ENCODE measurements around the gene FAM163B.
"Not testable (repeated sequence)": the region's sequence is repeated elsewhere in the genome, so short reads cannot be mapped to it uniquely, and the experiment has no call there.

FAM163B gene

GRCh38 chr9:133629221-133630110, 20.3 kb upstream of the FAM163B start:
- TF ChIP-seq CTCF (IDR thresholded peaks at IDR 0.05; ENCODE audit: extremely low read depth, insufficient read depth, missing control alignments), result no peak
- in situ Hi-C loops (cut with MboI; ENCODE audit: low pct_unique_long_range_greater_than_20kb, low sequenced_read_pairs, unreplicated experiment), result no loop called here

GRCh38 chr9:133628766-133629165, 19.6 kb upstream of the FAM163B start:
- in situ Hi-C loops (cut with MboI; ENCODE audit: low pct_unique_long_range_greater_than_20kb, low sequenced_read_pairs, unreplicated experiment), result no loop called here
- no peak for TF ChIP-seq CTCF (IDR thresholded peaks at IDR 0.05; ENCODE audit: extremely low read depth, insufficient read depth, missing control alignments)
- no peak for DNase-seq (ENCODE audit: low spot score)

More at GRCh38 chr9:133629221-133630110, 20.3 kb upstream of the FAM163B start:
- no peak for DNase-seq (ENCODE audit: low spot score)

GRCh38 chr9:133627341-133627740, 18.2 kb upstream of the FAM163B start:
- no peak for DNase-seq (ENCODE audit: low spot score)
- in situ Hi-C loops (cut with MboI; ENCODE audit: low pct_unique_long_range_greater_than_20kb, low sequenced_read_pairs, unreplicated experiment), result no loop called here
- TF ChIP-seq CTCF (IDR thresholded peaks at IDR 0.05; ENCODE audit: extremely low read depth, insufficient read depth, missing control alignments), result no peak

GRCh38 chr9:133626008-133626407, 16.8 kb upstream of the FAM163B start:
- in situ Hi-C loops (cut with MboI; ENCODE audit: low pct_unique_long_range_greater_than_20kb, low sequenced_read_pairs, unreplicated experiment); DNase-seq (ENCODE audit: low spot score): not testable (repeated sequence)

GRCh38 chr9:133622555-133622954, 13.4 kb upstream of the FAM163B start:
- no peak for DNase-seq (ENCODE audit: low spot score)
- in situ Hi-C loops (cut with MboI; ENCODE audit: low pct_unique_long_range_greater_than_20kb, low sequenced_read_pairs, unreplicated experiment), result no loop called here
- TF ChIP-seq CTCF (IDR thresholded peaks at IDR 0.05; ENCODE audit: extremely low read depth, insufficient read depth, missing control alignments), result no peak

- DNase-seq (ENCODE audit: low spot score), result no peak
- in situ Hi-C loops (cut with MboI; ENCODE audit: low pct_unique_long_range_greater_than_20kb, low sequenced_read_pairs, unreplicated experiment), result no loop called here
- TF ChIP-seq CTCF (IDR thresholded peaks at IDR 0.05; ENCODE audit: extremely low read depth, insufficient read depth, missing control alignments), result no peak
Measured at GRCh38 chr9:133621725-133622267, 12.6 kb upstream of the FAM163B start.

GRCh38 chr9:133619791-133620190, 10.6 kb upstream of the FAM163B start:
- TF ChIP-seq CTCF (IDR thresholded peaks at IDR 0.05; ENCODE audit: extremely low read depth, insufficient read depth, missing control alignments), result no peak
- DNase-seq (ENCODE audit: low spot score), result no peak
- in situ Hi-C loops (cut with MboI; ENCODE audit: low pct_unique_long_range_greater_than_20kb, low sequenced_read_pairs, unreplicated experiment), result no loop called here
